Activated CD8-positive, alpha-beta T cell treated with anti-CD3 and anti-CD28 coated beads for 36 hours (primary cell): ENCODE measurements around the gene RNF220. TPM values are rescaled to one million over a fixed set of nuclear protein-coding genes. Genes with fewer than 3 reads are reported as not detected.

ENCODE experiments used
- ATAC-seq: fragments of 200-7000 bp; cut with Tn5 transposase; one replicate; pipeline ENCODE4 v1.10.0; 2021; ENCODE audit warnings: mild to moderate bottlenecking, moderate library complexity
- CTCF ChIA-PET: fragments of 350-600 bp; sonication (Branson Sonifier 250); formaldehyde crosslinking; loops from one replicate; lab custom pipeline; 2021; ENCODE audit warnings: antibody characterized with exemption; lab: Charles Lee
- POLR2A ChIA-PET: fragments of 350-600 bp; sonication (Branson Sonifier 250); formaldehyde crosslinking; loops from one replicate; lab custom pipeline; 2021; ENCODE audit warnings: antibody characterized with exemption; lab: Charles Lee
- DNase-seq: peaks from one replicate; pipeline ENCODE4 v3.0.0-alpha.2; 2020
- H3K27ac Mint-ChIP-seq: one replicate; pipeline ENCODE4 v1.8.0; 2021; ENCODE audit warnings: mild to moderate bottlenecking, mixed read lengths
- H3K27me3 Mint-ChIP-seq: one replicate; pipeline ENCODE4 v1.8.0; 2021; ENCODE audit warnings: mixed read lengths
- H3K36me3 Mint-ChIP-seq: one replicate; pipeline ENCODE4 v1.8.0; 2021; ENCODE audit warnings: low read depth, mixed read lengths
- H3K4me1 Mint-ChIP-seq: one replicate; pipeline ENCODE4 v1.8.0; 2021; ENCODE audit warnings: low read depth, mixed read lengths
- H3K4me3 Mint-ChIP-seq: one replicate; pipeline ENCODE4 v1.8.0; 2021; ENCODE audit warnings: mild to moderate bottlenecking, moderate library complexity, mixed read lengths
- H3K9me3 Mint-ChIP-seq: one replicate; pipeline ENCODE4 v1.8.0; 2021; ENCODE audit warnings: mixed read lengths
- intact Hi-C: fragments of 100-400 bp; cut with micrococcal nuclease; formaldehyde crosslinking; loops from one replicate; pipeline ENCODE4 v1.10.0; 2022
- total RNA-seq, 2 experiments: library from RNA; stranded (reverse); gene quantifications; one replicate each; pipeline ENCODE4 v1.2.3, GENCODE V29; 2021
- TF ChIP-seq, protein P1 (sequence below): fragments of 200-600 bp; IDR thresholded peaks from one replicate; pipeline ENCODE4 v1.8.0; 2022; ENCODE audit warnings: antibody characterized with exemption, mild to moderate bottlenecking

The RNF220 gene
- total RNA-seq, 2 experiments from 2014 or later: 71.9 to 79.1 TPM

DNA sequence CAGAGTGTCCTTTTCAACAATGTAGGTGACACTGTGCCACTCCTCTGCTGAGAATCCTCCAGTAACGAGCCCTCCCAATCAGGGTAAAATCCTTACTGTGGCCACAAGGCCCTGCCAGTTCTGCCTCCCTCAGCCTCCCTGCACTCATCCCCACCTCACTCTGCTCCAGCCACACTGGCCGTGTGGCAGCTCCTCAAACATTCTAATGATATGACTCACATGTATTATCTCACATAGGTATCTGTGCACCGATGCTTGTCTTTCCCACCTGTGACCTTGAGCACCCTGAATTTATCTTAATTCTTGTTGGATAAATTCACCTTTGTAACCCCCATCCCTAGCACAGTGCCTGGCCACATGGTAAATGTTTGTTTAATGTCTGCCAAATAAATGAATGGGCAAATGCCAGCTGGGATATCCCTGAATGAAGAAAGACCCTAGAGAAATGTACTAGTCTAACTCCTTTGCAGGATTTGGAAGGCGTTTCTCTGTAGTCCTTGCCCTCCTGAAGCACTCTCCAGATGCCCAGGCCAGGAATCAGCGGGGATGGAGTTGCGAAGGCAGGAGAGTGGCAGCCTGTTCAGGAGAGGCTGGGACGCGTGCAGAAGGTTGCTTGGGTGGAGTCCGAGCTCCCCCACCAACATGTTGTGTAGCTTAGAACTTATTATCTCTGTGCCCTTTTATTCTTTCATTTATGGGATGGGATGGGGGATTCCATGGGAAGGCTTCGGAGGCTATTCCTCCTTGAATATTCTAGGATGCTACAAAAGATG, 163.3 kb downstream of the RNF220 start:
- Mint-ChIP-seq H3K36me3 (no peaks in the 10 kb centered on the region), H3K4me1 (no peaks in the 10 kb centered on the region), H3K9me3 (no peaks in the 10 kb centered on the region), H3K27me3 (no peaks in the 10 kb centered on the region), H3K27ac (no peak overlapping the region), H3K4me3 (no peak overlapping the region)
- intact Hi-C loops: no loop called here
- TF ChIP-seq, protein P1, sequence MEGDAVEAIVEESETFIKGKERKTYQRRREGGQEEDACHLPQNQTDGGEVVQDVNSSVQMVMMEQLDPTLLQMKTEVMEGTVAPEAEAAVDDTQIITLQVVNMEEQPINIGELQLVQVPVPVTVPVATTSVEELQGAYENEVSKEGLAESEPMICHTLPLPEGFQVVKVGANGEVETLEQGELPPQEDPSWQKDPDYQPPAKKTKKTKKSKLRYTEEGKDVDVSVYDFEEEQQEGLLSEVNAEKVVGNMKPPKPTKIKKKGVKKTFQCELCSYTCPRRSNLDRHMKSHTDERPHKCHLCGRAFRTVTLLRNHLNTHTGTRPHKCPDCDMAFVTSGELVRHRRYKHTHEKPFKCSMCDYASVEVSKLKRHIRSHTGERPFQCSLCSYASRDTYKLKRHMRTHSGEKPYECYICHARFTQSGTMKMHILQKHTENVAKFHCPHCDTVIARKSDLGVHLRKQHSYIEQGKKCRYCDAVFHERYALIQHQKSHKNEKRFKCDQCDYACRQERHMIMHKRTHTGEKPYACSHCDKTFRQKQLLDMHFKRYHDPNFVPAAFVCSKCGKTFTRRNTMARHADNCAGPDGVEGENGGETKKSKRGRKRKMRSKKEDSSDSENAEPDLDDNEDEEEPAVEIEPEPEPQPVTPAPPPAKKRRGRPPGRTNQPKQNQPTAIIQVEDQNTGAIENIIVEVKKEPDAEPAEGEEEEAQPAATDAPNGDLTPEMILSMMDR: no peak
- ATAC-seq (no peak), DNase-seq (no peak)
- POLR2A ChIA-PET: no interaction called here
- CTCF ChIA-PET: interaction anchor here (1.0 to 6.8 kb wide), 2 partner anchors 54 to 84 kb away, joined by 3 to 65 read pairs; no protein-coding TSS in a partner anchor

DNA sequence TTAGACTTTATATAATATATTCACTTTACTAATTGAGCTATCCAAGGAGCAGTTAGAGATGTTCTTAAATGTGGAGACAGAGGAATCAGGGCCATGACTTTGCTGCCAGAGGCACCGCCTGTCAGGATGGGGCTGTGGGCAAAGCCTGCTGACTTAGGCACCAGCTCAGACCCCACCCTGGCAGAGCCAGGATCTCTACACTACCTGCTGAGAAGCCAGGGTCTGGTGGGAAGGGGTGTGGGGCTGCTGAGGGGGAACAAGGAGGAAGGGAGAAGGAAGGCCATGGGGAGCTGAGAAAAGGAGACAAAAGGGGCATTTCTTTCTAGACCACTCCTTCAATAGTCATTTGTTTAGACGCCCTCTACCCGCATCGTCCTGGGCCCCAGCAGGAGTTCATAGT, 164.4 kb downstream of the RNF220 start:
- no peaks in the 10 kb centered on the region for H3K9me3 Mint-ChIP-seq
- H3K27ac Mint-ChIP-seq: no peak overlapping the region
- no peaks in the 10 kb centered on the region for H3K4me1 Mint-ChIP-seq
- TF ChIP-seq, protein P1: no peak
- DNase-seq (no peak), ATAC-seq (no peak)
- intact Hi-C loops: no loop called here
- ChIA-PET CTCF (interaction anchor here (1.2 to 6.8 kb wide), 2 partner anchors 25 to 82 kb away, joined by 4 to 65 read pairs; no protein-coding TSS in a partner anchor), POLR2A (no interaction called here)
- no peaks in the 10 kb centered on the region for H3K36me3 Mint-ChIP-seq
- H3K4me3 Mint-ChIP-seq: no peak overlapping the region
- H3K27me3 Mint-ChIP-seq: no peaks in the 10 kb centered on the region

DNA sequence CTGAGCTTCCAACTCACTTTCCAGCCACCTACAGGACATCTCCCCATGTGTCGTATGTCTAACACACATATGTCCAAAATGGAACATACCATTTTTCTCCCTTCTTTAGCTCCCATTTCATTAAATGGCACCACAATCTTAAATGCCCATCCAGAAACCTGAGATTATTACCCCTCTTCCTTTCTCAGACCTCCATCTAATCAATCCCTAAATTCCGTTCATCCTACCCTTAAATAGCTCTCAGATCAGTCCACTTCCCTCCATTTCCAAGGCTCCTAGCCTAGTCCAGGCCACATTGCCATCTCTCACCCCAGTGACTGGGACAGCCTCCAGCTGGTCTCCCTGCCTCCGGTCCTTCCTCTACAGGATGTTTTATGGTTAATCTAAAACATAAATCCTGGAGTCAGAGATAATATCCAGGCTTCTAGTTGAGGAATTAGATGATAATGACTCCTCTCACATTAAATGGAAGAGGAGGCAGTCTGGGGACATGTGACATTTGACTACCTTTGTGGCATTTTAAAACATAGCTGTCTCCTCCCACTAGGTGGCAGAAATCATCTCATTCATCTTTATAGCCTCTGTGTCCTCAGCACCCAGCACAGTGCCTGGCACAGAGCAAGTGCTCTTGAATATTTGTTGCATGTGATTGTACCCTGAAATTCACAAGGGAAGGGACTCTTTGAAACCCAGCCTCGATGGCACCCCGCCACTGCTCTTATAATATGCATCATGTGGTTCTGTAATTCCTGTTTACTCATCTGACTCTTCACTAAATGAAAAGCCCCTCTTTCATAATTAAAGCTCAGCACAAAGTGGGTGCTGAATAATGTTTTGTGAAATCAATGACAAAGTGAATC, 166.9 kb downstream of the RNF220 start:
- no peak overlapping the region for H3K4me3 Mint-ChIP-seq
- intact Hi-C loops: no loop called here
- ATAC-seq (peak; percentile 68), DNase-seq (peak; percentile 18)
- H3K9me3 Mint-ChIP-seq: no peaks in the 10 kb centered on the region
- POLR2A ChIA-PET: no interaction called here
- no peaks in the 10 kb centered on the region for H3K27me3 Mint-ChIP-seq
- CTCF ChIA-PET: interaction anchor here (0.6 to 6.8 kb wide), 29 partner anchors 9 to 462 kb away, joined by 3 to 65 read pairs (median 4); partner anchors contain the start of gene DMAP1
- TF ChIP-seq, protein P1: peak; percentile 54
- H3K36me3 Mint-ChIP-seq: no peaks in the 10 kb centered on the region
- H3K4me1 Mint-ChIP-seq: no peaks in the 10 kb centered on the region
- no peak overlapping the region for H3K27ac Mint-ChIP-seq

DNA sequence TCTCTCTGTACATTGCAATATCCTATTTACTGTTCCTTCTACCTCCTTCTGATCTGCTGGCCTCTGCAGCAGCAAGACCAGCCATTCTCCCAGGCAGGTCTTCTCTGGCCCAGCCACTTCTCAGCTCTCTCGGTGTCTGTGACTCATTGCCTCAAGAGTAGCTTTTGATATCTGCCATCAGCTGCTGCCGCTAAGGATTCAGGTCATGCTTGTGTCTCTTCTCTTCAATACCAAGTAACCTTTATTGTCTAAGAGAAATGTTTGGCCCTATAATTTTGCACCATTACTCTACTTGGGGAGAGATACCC, 167.5 kb downstream of the RNF220 start:
- no peak for ATAC-seq
- TF ChIP-seq, protein P1: no peak
- Mint-ChIP-seq H3K27me3 (no peaks in the 10 kb centered on the region), H3K27ac (no peak overlapping the region), H3K9me3 (no peaks in the 10 kb centered on the region), H3K36me3 (no peaks in the 10 kb centered on the region), H3K4me3 (no peak overlapping the region), H3K4me1 (no peaks in the 10 kb centered on the region)
- ChIA-PET CTCF (interaction anchor here (0.6 to 6.8 kb wide), 25 partner anchors 8 to 360 kb away, joined by 3 to 65 read pairs (median 5); partner anchors contain the start of gene DMAP1), POLR2A (no interaction called here)
- intact Hi-C loops: no loop called here
- DNase-seq: no peak
